ENCODE data around the gene SORBS2.

- TF ChIP-seq, protein P1, sequence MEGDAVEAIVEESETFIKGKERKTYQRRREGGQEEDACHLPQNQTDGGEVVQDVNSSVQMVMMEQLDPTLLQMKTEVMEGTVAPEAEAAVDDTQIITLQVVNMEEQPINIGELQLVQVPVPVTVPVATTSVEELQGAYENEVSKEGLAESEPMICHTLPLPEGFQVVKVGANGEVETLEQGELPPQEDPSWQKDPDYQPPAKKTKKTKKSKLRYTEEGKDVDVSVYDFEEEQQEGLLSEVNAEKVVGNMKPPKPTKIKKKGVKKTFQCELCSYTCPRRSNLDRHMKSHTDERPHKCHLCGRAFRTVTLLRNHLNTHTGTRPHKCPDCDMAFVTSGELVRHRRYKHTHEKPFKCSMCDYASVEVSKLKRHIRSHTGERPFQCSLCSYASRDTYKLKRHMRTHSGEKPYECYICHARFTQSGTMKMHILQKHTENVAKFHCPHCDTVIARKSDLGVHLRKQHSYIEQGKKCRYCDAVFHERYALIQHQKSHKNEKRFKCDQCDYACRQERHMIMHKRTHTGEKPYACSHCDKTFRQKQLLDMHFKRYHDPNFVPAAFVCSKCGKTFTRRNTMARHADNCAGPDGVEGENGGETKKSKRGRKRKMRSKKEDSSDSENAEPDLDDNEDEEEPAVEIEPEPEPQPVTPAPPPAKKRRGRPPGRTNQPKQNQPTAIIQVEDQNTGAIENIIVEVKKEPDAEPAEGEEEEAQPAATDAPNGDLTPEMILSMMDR (IDR thresholded peaks at IDR 0.05) = no peak
- TF ChIP-seq MAZ (IDR thresholded peaks at IDR 0.05; ENCODE audit: borderline replicate concordance, low read depth, low read length) (no peak), REST (IDR thresholded peaks at IDR 0.05) (no peak), CHD4 (IDR thresholded peaks at IDR 0.05; ENCODE audit: borderline replicate concordance) (no peak), KDM5A (IDR thresholded peaks at IDR 0.05) (no peak), EP300 (IDR thresholded peaks at IDR 0.05) (no peak), ZSCAN20 (CRISPR knock-in tag; IDR thresholded peaks at IDR 0.05) (no peak), MYC (IDR thresholded peaks at IDR 0.05; ENCODE audit: borderline replicate concordance, low read length) (no peak), CHD2 (IDR thresholded peaks at IDR 0.05; ENCODE audit: low read length, partially characterized antibody) (no peak), KDM1A (IDR thresholded peaks at IDR 0.05; ENCODE audit: low read depth) (no peak), JUN (IDR thresholded peaks at IDR 0.05) (no peak)
- TF ChIP-seq, protein P2, sequence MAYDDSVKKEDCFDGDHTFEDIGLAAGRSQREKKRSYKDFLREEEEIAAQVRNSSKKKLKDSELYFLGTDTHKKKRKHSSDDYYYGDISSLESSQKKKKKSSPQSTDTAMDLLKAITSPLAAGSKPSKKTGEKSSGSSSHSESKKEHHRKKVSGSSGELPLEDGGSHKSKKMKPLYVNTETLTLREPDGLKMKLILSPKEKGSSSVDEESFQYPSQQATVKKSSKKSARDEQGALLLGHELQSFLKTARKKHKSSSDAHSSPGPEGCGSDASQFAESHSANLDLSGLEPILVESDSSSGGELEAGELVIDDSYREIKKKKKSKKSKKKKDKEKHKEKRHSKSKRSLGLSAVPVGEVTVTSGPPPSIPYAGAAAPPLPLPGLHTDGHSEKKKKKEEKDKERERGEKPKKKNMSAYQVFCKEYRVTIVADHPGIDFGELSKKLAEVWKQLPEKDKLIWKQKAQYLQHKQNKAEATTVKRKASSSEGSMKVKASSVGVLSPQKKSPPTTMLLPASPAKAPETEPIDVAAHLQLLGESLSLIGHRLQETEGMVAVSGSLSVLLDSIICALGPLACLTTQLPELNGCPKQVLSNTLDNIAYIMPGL (CRISPR knock-in tag; IDR thresholded peaks at IDR 0.05; ENCODE audit: borderline replicate concordance) = no peak
Observed at GRCh38 chr4:185787926-185788679, 23.9 kb downstream of the SORBS2 start.
